A549 treated with CpdA at 1 μM for 4 hours (cell line): ENCODE data around the gene SP3. TPM values are rescaled to one million over a fixed set of nuclear protein-coding genes. Genes with fewer than 3 reads are reported as not detected.

Experiments
- total RNA-seq: library from RNA; stranded (reverse); fragments of 200-300 nt; extraction: Qiagen RNA extraction; gene quantifications from 5 replicates; pipeline ENCODE4 v1.2.3, GENCODE V29; 2022; ENCODE audit warnings: low read depth

The SP3 gene
- 34.7 to 56.4 TPM (median 43.4 TPM) in 5 replicates for total RNA-seq

DNA sequence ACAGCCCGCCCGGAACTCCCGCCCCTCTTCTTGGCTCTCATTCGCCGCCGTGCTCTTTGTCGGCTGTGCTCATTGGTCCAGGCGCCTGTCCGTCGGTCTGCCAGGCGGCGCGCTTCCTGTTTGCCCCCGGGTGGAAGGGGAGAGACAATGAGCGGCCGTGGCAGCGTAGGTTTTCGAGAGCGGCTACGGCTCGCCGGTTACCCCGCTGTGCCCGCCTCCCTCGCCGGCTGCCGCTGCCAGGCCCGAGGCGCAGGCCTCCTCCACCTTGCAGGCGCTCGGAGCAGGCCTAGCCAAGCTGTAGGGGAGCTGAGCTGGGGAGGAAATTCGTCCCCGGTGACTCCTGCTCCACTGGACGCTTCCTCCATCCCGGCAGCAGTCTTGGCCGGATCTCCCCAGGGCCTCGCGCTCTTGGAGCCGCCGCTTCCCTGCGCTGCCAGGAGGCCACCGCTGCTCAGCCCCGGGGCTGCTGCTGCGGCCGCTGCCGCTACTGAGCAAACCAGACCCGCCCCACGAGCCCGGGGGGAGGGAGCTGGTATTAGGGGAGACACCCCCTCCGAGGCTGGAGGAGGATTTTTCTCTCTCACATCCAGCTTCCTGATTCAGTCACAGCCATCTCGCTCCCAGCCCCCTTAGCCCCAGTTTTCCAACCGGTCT, at the start of gene SP3:
Gene SP3, minus strand, starts transcription at position 2 of the 654 bp plus-strand sequence. CDS start 202 bp downstream, outside the sequence.

